Activated CD4-positive, alpha-beta T cell treated with anti-CD3 and anti-CD28 coated beads, Interleukin-2, Interleukin-6, amounts not matched to agents 100 ng/mL and 50 ng/mL, durations not matched to agents 16 hours and 8 hours (primary cell): ENCODE measurements around the gene LAMA3.

Experiments used
- DNase-seq: peaks from one replicate; pipeline ENCODE4 v3.0.0-alpha.2; 2020

Gene LAMA3

GRCh38 chr18:23793985-23794867 lies 105.0 kb downstream of the LAMA3 start:
- DNase-seq, result no peak

- no peak for DNase-seq
Measured at GRCh38 chr18:23798249-23798648, 109.0 kb downstream of the LAMA3 start.

- DNase-seq, result no peak
Measured at GRCh38 chr18:23798824-23799223, 109.6 kb downstream of the LAMA3 start.

GRCh38 chr18:23799540-23799939 lies 110.3 kb downstream of the LAMA3 start:
- no peak for DNase-seq

- no peak for DNase-seq
Measured at GRCh38 chr18:23800902-23801301, 111.6 kb downstream of the LAMA3 start.

- DNase-seq, result no peak
Measured at GRCh38 chr18:23802817-23803216, 113.6 kb downstream of the LAMA3 start.

GRCh38 chr18:23803755-23804154 lies 114.5 kb downstream of the LAMA3 start:
- DNase-seq, result no peak

GRCh38 chr18:23805898-23806297 lies 116.6 kb downstream of the LAMA3 start:
- DNase-seq, result no peak

- DNase-seq, result no peak
Measured at GRCh38 chr18:23809415-23809814, 120.2 kb downstream of the LAMA3 start.

- no peak for DNase-seq
Measured at GRCh38 chr18:23810396-23810795, 121.1 kb downstream of the LAMA3 start.

GRCh38 chr18:23811176-23811575 lies 121.9 kb downstream of the LAMA3 start:
- DNase-seq, result no peak

GRCh38 chr18:23812546-23813440 lies 123.5 kb downstream of the LAMA3 start:
- DNase-seq, result peak; percentile 27

GRCh38 chr18:23814991-23815614 lies 125.8 kb downstream of the LAMA3 start:
- DNase-seq, result no peak

- DNase-seq, result no peak
Measured at GRCh38 chr18:23816021-23816420, 126.8 kb downstream of the LAMA3 start.

- DNase-seq, result no peak
Measured at GRCh38 chr18:23816740-23817139, 127.5 kb downstream of the LAMA3 start.

- DNase-seq, result no peak
Measured at GRCh38 chr18:23819001-23819400, 129.7 kb downstream of the LAMA3 start.

GRCh38 chr18:23822590-23823385 lies 133.5 kb downstream of the LAMA3 start:
- no peak for DNase-seq

- DNase-seq, result no peak
Measured at GRCh38 chr18:23824240-23824639, 135.0 kb downstream of the LAMA3 start.

- no peak for DNase-seq
Measured at GRCh38 chr18:23824669-23825068, 135.4 kb downstream of the LAMA3 start.

- no peak for DNase-seq
Measured at GRCh38 chr18:23825496-23825895, 136.2 kb downstream of the LAMA3 start.

- DNase-seq, result peak; percentile 9
Measured at GRCh38 chr18:23825978-23826405, 136.7 kb downstream of the LAMA3 start.

GRCh38 chr18:23826850-23827620 lies 137.8 kb downstream of the LAMA3 start:
- no peak for DNase-seq
